Activated naive CD8-positive, alpha-beta T cell (primary cell): ENCODE measurements around the gene VASH2.

Experiments used
- H3K27ac Mint-ChIP-seq: one replicate; pipeline ENCODE4 v1.8.0; 2021; ENCODE audit warnings: mixed read lengths
- H3K27me3 Mint-ChIP-seq: one replicate; pipeline ENCODE4 v1.8.0; 2021; ENCODE audit warnings: mixed read lengths
- H3K36me3 Mint-ChIP-seq: one replicate; pipeline ENCODE4 v1.8.0; 2021; ENCODE audit warnings: mixed read lengths
- H3K4me1 Mint-ChIP-seq: one replicate; pipeline ENCODE4 v1.8.0; 2021; ENCODE audit warnings: low read depth, mixed read lengths
- H3K4me3 Mint-ChIP-seq: one replicate; pipeline ENCODE4 v1.8.0; 2021; ENCODE audit warnings: mild to moderate bottlenecking, mixed read lengths
- H3K9me3 Mint-ChIP-seq: one replicate; pipeline ENCODE4 v1.8.0; 2021; ENCODE audit warnings: low read depth, mixed read lengths

VASH2 gene

DNA sequence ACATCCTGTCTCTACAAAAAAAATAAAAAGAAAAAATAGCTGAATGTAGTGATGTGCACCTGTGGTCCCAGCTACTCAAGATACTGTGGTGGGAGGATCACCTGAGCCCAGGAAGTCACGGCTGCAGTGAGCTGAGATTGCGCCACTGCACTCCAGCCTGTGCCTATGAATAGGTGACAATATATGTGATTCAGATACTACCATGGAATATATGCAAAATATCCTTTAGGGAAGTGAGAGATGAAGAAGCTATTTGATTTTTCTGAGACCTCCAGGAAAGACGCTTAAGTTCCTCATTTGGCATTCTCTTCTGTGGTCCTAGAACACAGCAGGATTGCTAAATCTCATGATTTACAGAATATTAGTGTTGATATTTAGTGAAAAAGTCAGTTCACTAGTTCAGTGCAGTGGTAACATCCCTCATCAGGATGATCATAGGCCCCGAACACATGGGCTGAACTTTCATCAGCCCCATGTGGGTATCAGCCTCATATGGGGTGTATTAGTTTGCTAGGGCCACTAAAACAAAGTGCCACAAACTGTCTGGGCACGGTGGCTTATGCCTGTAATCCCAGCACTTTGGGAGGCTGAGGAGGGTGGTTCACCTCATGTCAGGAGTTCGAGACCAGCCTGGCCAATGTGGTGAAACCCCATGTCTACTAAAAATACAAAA is 6.0 kb upstream of the VASH2 start:
- H3K27ac Mint-ChIP-seq: no peak overlapping the region
- no peak overlapping the region for H3K4me3 Mint-ChIP-seq
- H3K9me3 Mint-ChIP-seq: peaks cover 16% of the 10 kb centered on the region
- no peaks in the 10 kb centered on the region for H3K4me1 Mint-ChIP-seq
- peaks cover 5% of the 10 kb centered on the region for H3K36me3 Mint-ChIP-seq
- H3K27me3 Mint-ChIP-seq: peaks cover 8% of the 10 kb centered on the region

DNA sequence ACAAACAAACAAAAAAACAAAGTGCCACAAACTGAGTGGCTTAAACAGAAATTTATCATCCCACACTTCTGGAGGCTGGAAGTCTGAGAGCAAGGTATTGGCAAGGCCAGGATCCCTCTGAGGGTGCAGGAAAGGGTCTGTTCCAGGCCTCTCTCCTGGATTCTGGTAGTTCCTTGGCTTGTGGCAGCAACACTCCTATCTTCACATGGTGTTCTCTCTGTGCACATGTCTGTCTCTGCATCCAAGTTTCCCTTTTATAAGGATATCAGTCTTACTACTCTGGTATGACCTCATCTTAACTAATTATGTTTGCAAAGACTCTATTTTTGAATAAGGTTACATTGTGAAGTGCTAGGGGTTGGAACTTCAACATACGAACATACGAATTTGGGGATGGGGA is 5.3 kb upstream of the VASH2 start:
- H3K27ac Mint-ChIP-seq: no peak overlapping the region
- peaks cover 3% of the 10 kb centered on the region for H3K36me3 Mint-ChIP-seq
- peaks cover 10% of the 10 kb centered on the region for H3K27me3 Mint-ChIP-seq
- H3K4me1 Mint-ChIP-seq: peaks cover 2% of the 10 kb centered on the region
- H3K4me3 Mint-ChIP-seq: no peak overlapping the region
- H3K9me3 Mint-ChIP-seq: peaks cover 12% of the 10 kb centered on the region

DNA sequence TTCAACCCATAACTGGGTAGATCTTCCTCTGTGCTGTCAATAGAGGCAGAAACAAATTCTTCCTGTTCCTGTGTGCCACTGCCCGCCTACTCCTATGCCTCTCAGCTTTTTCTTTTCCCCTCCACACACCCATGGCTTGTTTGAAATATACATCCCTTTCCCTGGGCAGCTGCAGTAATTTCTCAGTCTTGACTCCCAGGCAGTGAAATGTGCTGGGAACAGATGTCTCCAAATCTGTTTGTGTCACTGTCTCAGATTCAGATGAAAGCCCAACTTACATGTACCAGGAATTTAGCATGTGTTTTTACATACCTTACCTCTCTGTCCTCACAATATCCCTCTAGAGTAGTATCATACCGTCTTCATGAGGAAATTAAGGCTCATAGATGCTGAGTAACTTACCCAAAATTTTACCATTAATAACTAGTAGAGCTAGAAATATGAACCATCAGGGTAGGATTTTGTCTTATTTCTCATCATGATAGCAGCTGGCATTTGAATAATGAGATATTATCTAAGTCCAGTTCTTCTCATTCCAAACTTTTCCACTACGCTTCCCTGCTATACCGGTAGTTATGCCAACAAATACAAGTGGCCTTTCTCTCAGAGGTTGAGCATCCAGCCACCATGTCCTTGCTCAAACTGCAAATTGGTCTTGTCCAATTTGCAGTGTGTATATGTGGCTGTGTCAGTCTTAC is 4.7 kb upstream of the VASH2 start:
- Mint-ChIP-seq H3K36me3 (no peaks in the 10 kb centered on the region), H3K4me1 (peaks cover 4% of the 10 kb centered on the region), H3K9me3 (peaks cover 8% of the 10 kb centered on the region), H3K27me3 (peaks cover 12% of the 10 kb centered on the region), H3K27ac (no peak overlapping the region), H3K4me3 (no peak overlapping the region)

DNA sequence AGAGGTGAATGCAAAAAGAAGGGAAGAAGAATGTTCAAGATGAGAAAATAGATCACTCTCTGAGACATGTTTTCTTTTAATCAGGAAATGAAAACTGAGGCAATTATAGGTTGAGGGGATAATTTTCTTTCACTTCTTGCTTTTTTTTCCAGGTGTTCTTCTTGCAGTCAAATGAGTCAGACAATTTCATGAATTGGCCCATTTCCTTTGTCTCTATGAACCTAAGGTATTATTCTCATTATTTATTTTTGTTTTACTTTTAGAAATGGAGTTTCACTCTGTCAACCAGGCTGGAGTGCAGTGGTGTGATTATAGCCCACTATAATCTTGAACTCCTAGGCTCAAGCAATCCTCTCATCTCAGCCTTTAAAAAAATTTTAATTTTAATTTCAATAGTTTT is 3.5 kb upstream of the VASH2 start:
- Mint-ChIP-seq H3K4me3 (no peak overlapping the region), H3K9me3 (peaks cover 8% of the 10 kb centered on the region), H3K27ac (no peak overlapping the region), H3K4me1 (peaks cover 4% of the 10 kb centered on the region), H3K27me3 (peaks cover 13% of the 10 kb centered on the region), H3K36me3 (no peaks in the 10 kb centered on the region)

DNA sequence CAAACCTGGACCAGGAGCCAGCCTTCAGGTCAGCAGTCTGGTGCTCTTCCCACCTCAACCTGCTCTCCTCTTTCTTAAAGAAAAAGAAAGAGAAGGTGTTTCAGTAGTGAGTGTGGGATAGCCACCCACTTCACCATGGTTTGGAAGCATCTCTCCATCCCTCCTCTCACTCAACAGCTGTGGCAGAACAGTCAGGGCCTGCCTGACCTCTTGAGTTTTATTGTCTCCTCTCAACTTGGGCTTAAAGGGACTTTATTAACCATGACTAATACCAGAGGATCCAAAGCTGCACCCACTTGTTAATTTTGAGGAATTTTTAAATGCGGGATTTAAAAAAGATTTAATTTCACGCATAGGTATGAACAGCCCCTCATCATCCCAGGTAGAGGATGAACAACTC is 570 bp upstream of the VASH2 start:
- Mint-ChIP-seq H3K4me1 (peaks cover 7% of the 10 kb centered on the region), H3K27me3 (peaks cover 25% of the 10 kb centered on the region), H3K9me3 (peaks cover 8% of the 10 kb centered on the region), H3K36me3 (no peaks in the 10 kb centered on the region), H3K4me3 (peak overlapping the region; percentile 79), H3K27ac (no peak overlapping the region)

DNA sequence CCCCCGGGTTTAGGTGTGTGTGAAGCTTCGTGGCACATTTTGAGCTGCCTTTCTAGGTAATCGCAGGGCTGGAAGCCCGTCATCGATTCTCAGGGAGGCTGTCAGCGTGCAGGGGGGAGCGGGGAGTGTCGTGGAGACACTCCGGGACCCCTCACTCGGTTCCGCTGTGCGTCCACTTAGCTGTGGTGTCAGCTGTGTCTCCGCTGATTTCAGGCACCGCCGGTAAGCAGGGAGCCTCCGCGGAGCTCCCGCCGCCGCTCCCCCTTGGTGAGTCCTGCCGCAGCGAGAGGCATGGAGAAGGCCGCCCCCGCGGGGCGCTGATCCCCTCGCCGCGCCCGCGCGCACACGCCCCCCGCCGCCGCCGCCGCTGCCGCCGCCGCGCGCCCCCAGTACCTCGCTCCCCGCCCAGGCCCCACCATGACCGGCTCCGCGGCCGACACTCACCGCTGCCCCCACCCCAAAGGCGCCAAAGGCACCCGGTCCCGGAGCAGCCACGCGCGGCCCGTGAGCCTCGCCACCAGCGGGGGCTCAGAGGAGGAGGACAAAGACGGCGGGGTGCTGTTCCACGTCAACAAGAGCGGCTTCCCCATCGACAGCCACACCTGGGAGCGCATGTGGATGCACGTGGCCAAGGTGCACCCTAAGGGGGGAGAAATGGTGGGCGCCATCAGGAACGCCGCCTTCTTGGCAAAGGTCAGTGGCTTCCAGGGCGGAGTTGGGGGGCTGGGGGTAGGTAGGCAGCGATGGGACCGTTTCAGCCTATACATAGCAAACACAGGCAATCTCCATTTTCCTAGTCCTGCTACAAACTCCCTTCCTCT is 995 bp downstream of the VASH2 start:
- Mint-ChIP-seq H3K27ac (no peak overlapping the region), H3K36me3 (no peaks in the 10 kb centered on the region), H3K4me1 (peaks cover 7% of the 10 kb centered on the region), H3K27me3 (peaks cover 29% of the 10 kb centered on the region), H3K4me3 (peak overlapping the region; percentile 79), H3K9me3 (peaks cover 8% of the 10 kb centered on the region)

DNA sequence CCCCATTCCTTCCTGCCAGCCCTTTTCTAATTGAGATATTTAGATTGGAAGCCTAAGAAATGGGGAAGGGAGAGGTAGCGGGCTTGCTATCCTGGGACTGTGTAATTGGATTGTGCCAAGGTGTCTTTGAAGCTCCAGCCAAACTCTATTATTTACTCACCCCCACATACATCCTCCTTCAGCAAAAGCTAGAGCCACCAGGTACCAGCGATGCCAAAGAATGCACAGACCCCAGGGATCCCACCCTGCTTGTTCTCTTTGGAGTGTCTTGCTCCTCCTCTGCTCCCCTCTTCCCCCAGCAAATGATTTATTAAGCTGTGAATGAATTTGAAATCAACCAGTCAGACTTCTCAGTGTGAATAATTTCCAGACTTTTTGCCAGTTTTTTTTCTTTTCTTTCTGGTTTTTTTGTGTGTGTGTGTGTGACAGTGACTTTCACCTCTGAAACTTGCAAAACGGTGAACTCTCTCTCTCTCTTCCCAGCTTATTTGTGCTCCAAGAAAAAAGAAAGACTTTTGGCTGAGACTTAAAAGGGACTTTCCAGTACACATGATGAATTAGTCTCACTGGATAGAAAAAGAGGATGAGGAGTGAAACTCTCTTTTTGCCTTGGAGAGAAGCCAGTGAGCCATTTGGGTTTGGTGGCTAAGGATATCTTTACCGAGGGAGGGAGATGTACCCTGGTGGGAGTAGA is 1.8 kb downstream of the VASH2 start:
- Mint-ChIP-seq H3K4me3 (peak overlapping the region; percentile 18), H3K27me3 (peaks cover 34% of the 10 kb centered on the region), H3K36me3 (no peaks in the 10 kb centered on the region), H3K27ac (no peak overlapping the region), H3K9me3 (peaks cover 8% of the 10 kb centered on the region), H3K4me1 (peaks cover 7% of the 10 kb centered on the region)

DNA sequence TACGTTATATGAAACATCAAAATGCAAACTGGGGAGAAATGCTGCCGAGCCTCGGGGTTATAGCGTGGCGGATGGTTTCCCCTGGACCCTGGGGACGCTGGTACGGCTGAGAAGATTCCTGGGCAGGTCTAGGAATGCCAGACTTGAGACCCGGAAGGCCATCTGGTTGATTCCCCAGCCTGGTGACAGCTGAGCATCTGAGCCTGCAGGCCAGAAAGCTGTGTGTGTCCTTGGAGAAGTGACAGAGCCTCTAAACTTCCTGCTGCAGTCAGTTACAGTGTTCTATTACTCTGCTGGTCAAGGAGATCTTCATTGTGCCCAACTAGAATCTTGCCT is 2.3 kb downstream of the VASH2 start:
- Mint-ChIP-seq H3K27me3 (peaks cover 34% of the 10 kb centered on the region), H3K4me3 (no peak overlapping the region), H3K4me1 (peaks cover 7% of the 10 kb centered on the region), H3K36me3 (no peaks in the 10 kb centered on the region), H3K27ac (no peak overlapping the region), H3K9me3 (peaks cover 8% of the 10 kb centered on the region)

DNA sequence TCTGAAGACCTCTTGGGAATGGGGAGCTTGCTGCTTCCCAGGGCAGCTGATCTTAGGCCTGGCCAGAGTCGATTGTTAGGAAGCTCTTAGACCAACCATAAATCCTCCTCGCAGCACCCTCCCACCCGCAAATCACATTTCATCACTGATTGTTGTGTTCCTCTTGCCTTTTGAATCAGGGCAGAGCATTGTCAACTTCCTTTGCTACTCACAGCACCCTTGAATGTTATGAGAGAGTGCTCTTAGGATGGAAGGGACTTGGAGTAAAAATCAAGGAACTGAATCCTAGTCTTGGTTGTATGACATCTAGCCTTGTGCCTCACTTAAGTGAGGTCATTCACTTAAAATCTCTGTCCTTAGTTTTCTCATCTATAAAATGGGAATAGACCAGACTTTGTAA is 3.0 kb downstream of the VASH2 start:
- Mint-ChIP-seq H3K4me3 (no peak overlapping the region), H3K9me3 (peaks cover 6% of the 10 kb centered on the region), H3K36me3 (no peaks in the 10 kb centered on the region), H3K27ac (no peak overlapping the region), H3K4me1 (peaks cover 7% of the 10 kb centered on the region), H3K27me3 (peaks cover 34% of the 10 kb centered on the region)

DNA sequence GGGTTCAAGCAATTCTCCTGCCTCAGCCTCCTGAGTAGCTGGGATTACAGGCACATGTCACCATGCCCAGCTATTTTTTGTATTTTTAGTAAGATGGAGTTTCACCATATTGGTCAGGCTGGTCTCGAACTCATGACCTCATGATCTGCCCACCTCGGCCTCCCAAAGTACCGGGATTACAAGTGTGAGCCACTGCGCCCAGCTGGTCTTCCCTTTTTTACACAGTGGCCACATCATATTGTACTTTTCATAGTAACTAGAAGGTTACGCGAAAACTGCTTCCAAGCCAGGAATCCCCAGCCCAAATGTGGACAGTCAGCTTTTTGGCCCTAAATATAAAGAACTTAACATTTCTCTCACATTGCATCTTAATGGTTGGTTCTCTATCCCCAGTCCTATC is 4.2 kb downstream of the VASH2 start:
- no peak overlapping the region for H3K27ac Mint-ChIP-seq
- peaks cover 7% of the 10 kb centered on the region for H3K4me1 Mint-ChIP-seq
- no peaks in the 10 kb centered on the region for H3K36me3 Mint-ChIP-seq
- H3K9me3 Mint-ChIP-seq: no peaks in the 10 kb centered on the region
- H3K4me3 Mint-ChIP-seq: no peak overlapping the region
- H3K27me3 Mint-ChIP-seq: peaks cover 30% of the 10 kb centered on the region

DNA sequence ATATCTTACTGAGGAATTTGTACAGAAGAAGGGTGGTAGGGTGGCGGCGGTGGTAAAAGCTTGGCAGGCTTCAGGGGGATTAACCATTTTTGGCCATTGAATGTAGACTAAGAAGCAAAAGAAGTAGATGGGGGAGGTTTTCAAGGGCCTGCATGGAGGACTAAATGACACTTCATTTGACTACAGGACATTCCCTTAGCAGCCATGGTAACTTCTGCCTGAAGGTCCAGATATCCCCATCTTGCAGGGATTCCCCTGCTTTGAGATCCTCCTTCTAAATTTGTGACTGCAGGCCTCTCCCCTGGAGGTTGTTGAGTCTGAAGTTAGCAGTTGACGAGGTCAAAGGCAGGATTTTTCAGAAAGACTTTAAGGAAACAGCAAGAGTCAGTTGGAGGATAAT is 4.8 kb downstream of the VASH2 start:
- peaks cover 4% of the 10 kb centered on the region for H3K4me1 Mint-ChIP-seq
- no peaks in the 10 kb centered on the region for H3K9me3 Mint-ChIP-seq
- no peak overlapping the region for H3K4me3 Mint-ChIP-seq
- H3K27me3 Mint-ChIP-seq: peaks cover 30% of the 10 kb centered on the region
- H3K36me3 Mint-ChIP-seq: no peaks in the 10 kb centered on the region
- no peak overlapping the region for H3K27ac Mint-ChIP-seq

DNA sequence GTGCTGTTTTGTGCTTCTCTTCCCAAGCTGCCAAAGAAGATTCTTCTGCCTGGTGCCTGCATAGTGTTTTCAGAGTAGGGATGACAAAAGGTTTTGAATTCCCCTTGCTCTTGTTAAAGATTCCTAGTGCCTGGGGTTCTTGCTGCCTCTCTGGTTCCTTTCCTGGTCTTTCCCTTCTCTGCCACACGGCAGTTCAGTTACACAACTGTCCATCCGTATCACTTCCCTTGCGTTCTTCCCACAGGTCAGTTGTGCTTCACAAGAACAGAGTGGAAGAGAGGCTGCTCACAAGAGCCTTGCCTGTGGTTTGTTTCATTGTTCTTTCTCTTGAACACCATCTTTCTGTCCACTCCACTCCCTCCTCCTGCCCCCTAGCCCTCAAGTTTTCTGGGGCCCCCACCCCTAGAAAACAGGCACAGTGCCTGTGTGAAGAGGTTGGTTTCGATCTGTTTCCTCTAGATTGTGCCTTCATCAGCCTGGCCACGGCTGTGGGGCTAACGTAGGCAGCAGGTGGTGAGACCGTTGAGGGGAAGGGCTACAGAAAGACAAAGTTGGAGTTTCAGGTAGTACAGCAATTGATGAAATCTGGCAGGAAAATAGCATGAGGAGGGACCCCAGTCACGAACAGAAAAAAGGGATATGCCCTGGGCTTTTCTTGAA is 5.8 kb downstream of the VASH2 start:
- H3K36me3 Mint-ChIP-seq: no peaks in the 10 kb centered on the region
- H3K27me3 Mint-ChIP-seq: peaks cover 31% of the 10 kb centered on the region
- H3K4me1 Mint-ChIP-seq: peaks cover 3% of the 10 kb centered on the region
- H3K9me3 Mint-ChIP-seq: no peaks in the 10 kb centered on the region
- no peak overlapping the region for H3K4me3 Mint-ChIP-seq
- no peak overlapping the region for H3K27ac Mint-ChIP-seq

DNA sequence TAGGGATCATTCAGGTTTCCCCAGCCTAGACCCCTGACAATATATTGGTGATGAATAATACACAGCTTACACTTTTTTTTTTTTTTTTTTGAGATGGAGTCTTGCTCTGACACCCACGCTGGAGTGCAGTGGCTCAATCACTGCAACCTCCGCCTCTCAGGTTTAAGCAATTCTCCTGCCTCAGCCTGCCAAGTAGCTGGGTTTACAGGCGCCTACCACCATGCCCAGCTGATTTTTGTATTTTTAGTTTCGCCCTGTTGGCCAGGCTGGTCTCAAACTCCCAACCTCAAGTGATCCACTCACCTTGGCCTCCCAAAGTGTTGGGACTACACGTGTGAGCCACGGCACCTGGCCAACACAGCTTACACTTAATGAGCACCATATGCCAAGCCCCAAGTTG is 7.2 kb downstream of the VASH2 start:
- H3K36me3 Mint-ChIP-seq: no peaks in the 10 kb centered on the region
- peaks cover 23% of the 10 kb centered on the region for H3K27me3 Mint-ChIP-seq
- no peaks in the 10 kb centered on the region for H3K4me1 Mint-ChIP-seq
- no peak overlapping the region for H3K27ac Mint-ChIP-seq
- no peak overlapping the region for H3K4me3 Mint-ChIP-seq
- no peaks in the 10 kb centered on the region for H3K9me3 Mint-ChIP-seq

DNA sequence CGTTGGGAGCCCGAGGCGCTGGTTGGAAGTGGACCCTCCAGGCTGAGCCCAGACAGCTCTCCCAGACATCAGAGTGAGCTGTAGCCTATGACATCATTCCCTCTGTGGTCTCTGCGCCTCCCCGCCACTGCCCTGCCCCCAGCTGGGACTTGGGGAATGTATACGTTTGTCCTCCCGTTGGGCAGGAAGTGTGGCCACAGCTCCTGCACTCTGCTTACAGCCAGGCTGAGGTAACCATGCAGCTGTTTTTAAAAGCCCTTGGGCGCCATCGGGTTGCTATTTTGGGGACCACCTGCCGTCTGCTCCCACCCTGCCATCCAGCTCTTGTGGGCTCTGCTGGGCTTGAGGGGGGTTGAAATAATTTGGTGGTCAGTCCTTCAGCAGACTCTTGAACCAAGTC is 7.8 kb downstream of the VASH2 start:
- Mint-ChIP-seq H3K4me1 (no peaks in the 10 kb centered on the region), H3K27me3 (peaks cover 17% of the 10 kb centered on the region), H3K9me3 (no peaks in the 10 kb centered on the region), H3K27ac (no peak overlapping the region), H3K36me3 (no peaks in the 10 kb centered on the region), H3K4me3 (no peak overlapping the region)
